Fibroblast of lung (primary cell): Measurements from ENCODE around the gene RNF180. TPM values are rescaled to one million over a fixed set of nuclear protein-coding genes. Genes with fewer than 3 reads are reported as not detected.

Experiments used
- DNase-seq, 2 donors: peaks; one replicate each; pipeline versions ENCODE4 v3.0.0 to v3.0.0-alpha.2; 2010; ENCODE audit warnings: low read depth in 2 of 2
- H2AFZ ChIP-seq: 2 replicates; pipeline ENCODE4 v1.5.1; 2012; ENCODE audit warnings: low read length, control low read depth, inconsistent platforms
- H3K27ac ChIP-seq: 2 replicates; pipeline ENCODE4 v1.5.1; 2011; ENCODE audit warnings: low read length, control low read depth; ENCODE audit not compliant: insufficient read depth
- H3K27me3 ChIP-seq: 2 replicates; pipeline ENCODE4 v1.5.1; 2011; ENCODE audit warnings: mild to moderate bottlenecking, low read length; ENCODE audit not compliant: control insufficient read depth, insufficient read depth
- H3K36me3 ChIP-seq: 2 replicates; pipeline ENCODE4 v1.5.1; 2011; ENCODE audit warnings: low read length; ENCODE audit not compliant: control insufficient read depth, insufficient read depth
- H3K4me1 ChIP-seq: 2 replicates; pipeline ENCODE4 v1.5.1; 2011; ENCODE audit warnings: low read length; ENCODE audit not compliant: control insufficient read depth, insufficient read depth; ENCODE audit errors: extremely low read depth
- H3K4me2 ChIP-seq: 2 replicates; pipeline ENCODE4 v1.5.1; 2011; ENCODE audit warnings: low read length, control low read depth; ENCODE audit not compliant: insufficient read depth; ENCODE audit errors: extremely low read depth
- H3K4me3 ChIP-seq, 4 experiments: fragments of 200-600 bp in 1 of 4; sonication (generic) in 1 of 4; replicated peaks in 1 of 4; 2 replicates each; pipeline ENCODE4 v1.5.1; 2011 to 2016; ENCODE audit warnings: low read length in 4 of 4, low read depth in 3 of 4, mild to moderate bottlenecking in 3 of 4, control low read depth in 2 of 4, inconsistent platforms in 1 of 4, mixed read lengths in 1 of 4; ENCODE audit not compliant: insufficient read depth in 1 of 4; ENCODE audit errors: control extremely low read depth in 1 of 4
- H3K79me2 ChIP-seq: 2 replicates; pipeline ENCODE4 v1.5.1; 2012; ENCODE audit warnings: mild to moderate bottlenecking, low read length, inconsistent platforms; ENCODE audit not compliant: control insufficient read depth, insufficient read depth
- H3K9ac ChIP-seq: 2 replicates; pipeline ENCODE4 v1.5.1; 2011; ENCODE audit warnings: mild to moderate bottlenecking, low read length, control low read depth; ENCODE audit not compliant: insufficient read depth
- H3K9me3 ChIP-seq: 2 replicates; pipeline ENCODE4 v1.5.1; 2012; ENCODE audit warnings: low read depth, low read length; ENCODE audit not compliant: control insufficient read depth, insufficient read depth
- H4K20me1 ChIP-seq: 2 replicates; pipeline ENCODE4 v1.5.1; 2011; ENCODE audit warnings: low read length; ENCODE audit not compliant: control insufficient read depth, insufficient read depth; ENCODE audit errors: extremely low read depth
- CTCF ChIP-seq, 2 donors: IDR thresholded peaks in 1 of 2; conservative IDR thresholded peaks in 1 of 2; 1 replicate in 1 of 2; 2 replicates in 1 of 2; pipeline ENCODE4 v1.5.1; 2011 to 2012; ENCODE audit warnings: low read length in 2 of 2, control low read depth in 1 of 2, inconsistent platforms in 1 of 2, low read depth in 1 of 2, mild to moderate bottlenecking in 1 of 2
- EZH2 ChIP-seq: IDR thresholded peaks from 2 replicates; pipeline ENCODE4 v1.5.1; 2012; ENCODE audit warnings: low read length, control low read depth, mild to moderate bottlenecking; ENCODE audit errors: missing control alignments
- polyA plus RNA-seq, 2 donors: library from polyadenylated mRNA; depleted of rRNA in 1 of 2; stranded (reverse) in 1 of 2; unstranded in 1 of 2; fragments of >200 nt; gene quantifications; 2 replicates each; pipeline ENCODE4 v1.2.1, GENCODE V29; 2011 to 2012; ENCODE audit warnings: missing spikeins in 1 of 2
- total RNA-seq: library from RNA; depleted of rRNA; stranded (reverse); fragments of >200 nt; gene quantifications from 2 replicates; pipeline ENCODE4 v1.2.1, GENCODE V29; 2014

RNF180 gene
- total and polyA plus RNA-seq, 2 donors (not counting 1 experiment from before 2014, with no cell fraction given): 2.3 to 2.6 TPM

DNA sequence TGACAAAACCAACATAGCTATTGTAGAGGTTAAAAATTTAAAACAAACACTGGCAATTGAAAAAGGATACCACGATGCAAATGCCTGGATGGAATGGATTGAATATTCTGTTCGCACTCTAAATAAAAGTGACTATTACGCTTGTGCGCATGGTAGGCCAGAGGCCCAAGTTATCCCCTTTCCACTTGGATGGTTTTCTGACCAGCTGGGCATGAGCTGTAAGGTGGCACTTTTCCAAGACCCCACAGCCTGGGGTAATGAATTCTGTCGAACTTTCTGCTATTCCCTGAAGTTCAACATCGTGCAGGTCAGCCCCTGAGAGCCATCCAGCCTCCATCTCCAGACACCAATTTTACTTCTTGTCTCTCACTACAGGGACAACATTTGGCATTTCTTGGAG, 5.4 kb upstream of the RNF180 start:
- Histone ChIP-seq H3K4me1 (peaks cover under 1% of the 10 kb centered on the region), H3K4me2 (no peak overlapping the region), H2AFZ (no peak overlapping the region), H3K27me3 (no peaks in the 10 kb centered on the region), H4K20me1 (no peaks in the 10 kb centered on the region), H3K36me3 (no peaks in the 10 kb centered on the region), H3K27ac (no peak overlapping the region), H3K4me3 (no peak overlapping the region), H3K9me3 (no peaks in the 10 kb centered on the region), H3K79me2 (no peaks in the 10 kb centered on the region), H3K9ac (no peak overlapping the region)
- TF ChIP-seq EZH2 (no peak), CTCF (conservative IDR thresholded peaks at IDR 0.05 in 1 of 2, IDR thresholded peaks at IDR 0.05 in 1 of 2; ENCODE audit: low read depth in 1 of 2, low read length in 2 of 2) (no peak)
- no peak for DNase-seq

DNA sequence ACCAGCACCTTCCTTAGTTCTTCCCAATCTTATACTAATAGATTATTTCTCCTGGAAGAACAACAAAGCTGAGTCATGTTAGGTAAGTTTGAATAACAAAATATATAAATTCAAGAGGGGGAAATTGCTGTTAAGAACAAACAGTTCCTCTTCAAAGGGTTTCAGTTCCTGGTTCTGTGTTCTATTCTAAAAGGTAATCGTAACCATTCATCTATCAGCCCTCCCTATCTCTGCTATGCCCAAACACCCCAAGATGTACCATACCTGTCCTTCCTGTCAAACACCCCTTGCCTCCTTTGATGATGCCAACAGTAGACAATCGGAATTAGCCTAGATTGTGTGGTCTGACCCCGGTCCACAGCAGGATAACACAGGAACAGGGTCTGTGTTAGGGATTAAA, 4.2 kb upstream of the RNF180 start:
- Histone ChIP-seq H3K4me3 (no peak overlapping the region), H3K36me3 (no peaks in the 10 kb centered on the region), H2AFZ (no peak overlapping the region), H3K9me3 (no peaks in the 10 kb centered on the region), H3K4me1 (peaks cover 5% of the 10 kb centered on the region), H3K79me2 (no peaks in the 10 kb centered on the region), H3K4me2 (no peak overlapping the region), H3K9ac (no peak overlapping the region), H3K27me3 (no peaks in the 10 kb centered on the region), H4K20me1 (no peaks in the 10 kb centered on the region), H3K27ac (no peak overlapping the region)
- DNase-seq: no peak
- no peak for TF ChIP-seq CTCF (conservative IDR thresholded peaks at IDR 0.05 in 1 of 2, IDR thresholded peaks at IDR 0.05 in 1 of 2; ENCODE audit: low read depth in 1 of 2, low read length in 2 of 2)
- no peak for TF ChIP-seq EZH2

DNA sequence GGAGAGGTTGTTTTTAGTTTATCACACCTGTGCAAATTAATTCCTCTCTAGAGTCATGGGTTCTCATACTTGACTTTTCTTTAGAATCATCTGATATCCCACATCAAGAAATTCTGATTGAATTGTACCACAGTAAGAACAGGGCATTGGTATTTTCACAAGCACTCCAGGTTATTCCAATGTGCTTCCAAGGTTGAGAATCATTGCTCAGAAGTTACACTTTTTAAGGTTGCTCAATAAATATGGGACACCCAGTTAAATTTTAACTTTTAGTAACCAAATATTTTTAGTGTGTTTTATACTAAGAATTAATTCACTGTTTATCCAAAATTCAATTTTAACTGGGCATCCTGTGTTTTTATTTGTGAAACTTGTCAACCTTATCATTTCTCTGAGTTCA, 2.5 kb upstream of the RNF180 start:
- H3K79me2 ChIP-seq: no peaks in the 10 kb centered on the region
- DNase-seq: no peak
- H3K9ac ChIP-seq: no peak overlapping the region
- no peak overlapping the region for H3K4me3 ChIP-seq
- no peaks in the 10 kb centered on the region for H3K36me3 ChIP-seq
- H4K20me1 ChIP-seq: no peaks in the 10 kb centered on the region
- H3K27me3 ChIP-seq: no peaks in the 10 kb centered on the region
- H3K9me3 ChIP-seq: no peaks in the 10 kb centered on the region
- H3K4me2 ChIP-seq: no peak overlapping the region
- H2AFZ ChIP-seq: no peak overlapping the region
- no peak overlapping the region for H3K27ac ChIP-seq
- TF ChIP-seq CTCF (conservative IDR thresholded peaks at IDR 0.05 in 1 of 2, IDR thresholded peaks at IDR 0.05 in 1 of 2; ENCODE audit: low read depth in 1 of 2, low read length in 2 of 2) (no peak), EZH2 (no peak)
- peaks cover 5% of the 10 kb centered on the region for H3K4me1 ChIP-seq
